ENCODE measurements around the gene PFKFB3.
"Not testable (repeated sequence)": the region's sequence is repeated elsewhere in the genome, so short reads cannot be mapped to it uniquely, and the experiment has no call there.

PFKFB3 gene

GRCh38 chr10:6202098-6202683 is 541 bp upstream of the PFKFB3 start:
- DNase-seq (ENCODE audit: low read depth) = no peak
- TF ChIP-seq CTCF (conservative IDR thresholded peaks at IDR 0.05; ENCODE audit: low read depth, low read length) = no peak

GRCh38 chr10:6203331-6204062 is 765 bp downstream of the PFKFB3 start:
- H3K4me3 ChIP-seq (ENCODE audit: low read length) = peak overlapping the region; percentile 77
- no peak for TF ChIP-seq CTCF (conservative IDR thresholded peaks at IDR 0.05; ENCODE audit: low read depth, low read length)
- DNase-seq (ENCODE audit: low read depth) = no peak

More at GRCh38 chr10:6202098-6202683, 541 bp upstream of the PFKFB3 start:
- peak overlapping the region; percentile 41 for H3K4me3 ChIP-seq (ENCODE audit: low read length)

- no peak for TF ChIP-seq CTCF (conservative IDR thresholded peaks at IDR 0.05; ENCODE audit: low read depth, low read length)
- H3K4me3 ChIP-seq (ENCODE audit: low read length) = peak overlapping the region; percentile 77
- no peak for DNase-seq (ENCODE audit: low read depth)
These were observed 1.3 kb downstream of the PFKFB3 start for GRCh38 chr10:6204063-6204340.

- peak overlapping the region; percentile 77 for H3K4me3 ChIP-seq (ENCODE audit: low read length)
- no peak for DNase-seq (ENCODE audit: low read depth)
- no peak for TF ChIP-seq CTCF (conservative IDR thresholded peaks at IDR 0.05; ENCODE audit: low read depth, low read length)
These were observed 1.8 kb downstream of the PFKFB3 start for GRCh38 chr10:6204341-6205191.

GRCh38 chr10:6206486-6206885 is 3.8 kb downstream of the PFKFB3 start:
- not testable (repeated sequence) for H3K4me3 ChIP-seq (ENCODE audit: low read length); DNase-seq (ENCODE audit: low read depth)

- H3K4me3 ChIP-seq (ENCODE audit: low read length) = no peak overlapping the region
- DNase-seq (ENCODE audit: low read depth) = no peak
- TF ChIP-seq CTCF (conservative IDR thresholded peaks at IDR 0.05; ENCODE audit: low read depth, low read length) = no peak
These were observed 4.9 kb downstream of the PFKFB3 start for GRCh38 chr10:6207658-6208057.

- TF ChIP-seq CTCF (conservative IDR thresholded peaks at IDR 0.05; ENCODE audit: low read depth, low read length) = no peak
- DNase-seq (ENCODE audit: low read depth) = no peak
- H3K4me3 ChIP-seq (ENCODE audit: low read length) = no peak overlapping the region
These were observed 6.1 kb downstream of the PFKFB3 start for GRCh38 chr10:6208799-6209235.
